ENCODE data around the gene PCCA.

Gene PCCA

DNA sequence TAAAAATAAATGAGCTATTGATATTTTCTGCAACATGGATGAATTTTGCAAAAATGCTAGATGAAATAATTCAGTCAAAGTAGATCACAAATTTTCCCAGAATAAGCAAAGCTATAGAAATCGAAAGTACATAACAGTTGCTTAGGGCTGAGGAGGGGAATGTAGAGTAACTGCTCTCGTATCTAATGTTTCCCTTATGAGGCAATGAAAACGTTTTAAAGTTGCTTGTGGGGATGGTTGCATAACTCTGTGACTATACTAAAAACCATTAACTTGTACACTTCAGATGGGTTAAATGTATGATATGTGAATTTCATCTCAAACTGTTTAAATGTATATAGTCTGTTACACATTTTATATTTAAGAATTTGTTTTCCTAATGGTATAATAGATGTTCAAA lies 268.0 kb downstream of the PCCA start:
- Histone ChIP-seq H3K4me3 (ENCODE audit: low read depth, low read length) (no peak overlapping the region), H3K27me3 (replicated peaks) (no peaks in the 10 kb centered on the region), H3K27ac (no peak overlapping the region), H3K36me3 (replicated peaks) (no peaks in the 10 kb centered on the region)
- TF ChIP-seq, protein P1, sequence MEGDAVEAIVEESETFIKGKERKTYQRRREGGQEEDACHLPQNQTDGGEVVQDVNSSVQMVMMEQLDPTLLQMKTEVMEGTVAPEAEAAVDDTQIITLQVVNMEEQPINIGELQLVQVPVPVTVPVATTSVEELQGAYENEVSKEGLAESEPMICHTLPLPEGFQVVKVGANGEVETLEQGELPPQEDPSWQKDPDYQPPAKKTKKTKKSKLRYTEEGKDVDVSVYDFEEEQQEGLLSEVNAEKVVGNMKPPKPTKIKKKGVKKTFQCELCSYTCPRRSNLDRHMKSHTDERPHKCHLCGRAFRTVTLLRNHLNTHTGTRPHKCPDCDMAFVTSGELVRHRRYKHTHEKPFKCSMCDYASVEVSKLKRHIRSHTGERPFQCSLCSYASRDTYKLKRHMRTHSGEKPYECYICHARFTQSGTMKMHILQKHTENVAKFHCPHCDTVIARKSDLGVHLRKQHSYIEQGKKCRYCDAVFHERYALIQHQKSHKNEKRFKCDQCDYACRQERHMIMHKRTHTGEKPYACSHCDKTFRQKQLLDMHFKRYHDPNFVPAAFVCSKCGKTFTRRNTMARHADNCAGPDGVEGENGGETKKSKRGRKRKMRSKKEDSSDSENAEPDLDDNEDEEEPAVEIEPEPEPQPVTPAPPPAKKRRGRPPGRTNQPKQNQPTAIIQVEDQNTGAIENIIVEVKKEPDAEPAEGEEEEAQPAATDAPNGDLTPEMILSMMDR (IDR thresholded peaks at IDR 0.05; ENCODE audit: low read depth, low read length, missing control alignments), result no peak
- in situ Hi-C loops (cut with HindIII; ENCODE audit: low pct_ligation_motif_present, low sequenced_read_pairs), result no loop called here
- DNase-seq, result no peak

DNA sequence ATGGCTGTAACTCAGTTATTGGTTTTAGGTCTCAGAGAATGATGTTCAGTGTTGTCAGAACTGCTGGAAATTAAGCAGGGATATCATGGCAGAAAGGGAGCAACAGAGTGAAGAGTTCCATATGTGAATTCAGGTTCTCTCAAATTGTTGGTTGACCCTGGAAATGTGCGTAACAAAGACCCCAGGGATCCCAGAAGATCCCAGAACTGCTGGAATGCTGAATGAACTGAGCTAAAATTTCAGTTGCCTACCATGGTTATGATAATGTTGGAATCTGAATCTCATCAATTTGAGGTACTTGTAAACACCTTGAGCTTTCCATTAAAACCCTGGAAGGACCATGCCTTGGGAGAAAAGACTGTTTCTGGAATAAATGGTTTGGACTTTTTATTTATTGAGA lies 268.9 kb downstream of the PCCA start:
- in situ Hi-C loops (cut with HindIII; ENCODE audit: low pct_ligation_motif_present, low sequenced_read_pairs), result no loop called here
- TF ChIP-seq, protein P1 (IDR thresholded peaks at IDR 0.05; ENCODE audit: low read depth, low read length, missing control alignments), result no peak
- Histone ChIP-seq H3K4me3 (ENCODE audit: low read depth, low read length) (no peak overlapping the region), H3K36me3 (replicated peaks) (no peaks in the 10 kb centered on the region), H3K27me3 (replicated peaks) (no peaks in the 10 kb centered on the region), H3K27ac (no peak overlapping the region)
- DNase-seq, result no peak

DNA sequence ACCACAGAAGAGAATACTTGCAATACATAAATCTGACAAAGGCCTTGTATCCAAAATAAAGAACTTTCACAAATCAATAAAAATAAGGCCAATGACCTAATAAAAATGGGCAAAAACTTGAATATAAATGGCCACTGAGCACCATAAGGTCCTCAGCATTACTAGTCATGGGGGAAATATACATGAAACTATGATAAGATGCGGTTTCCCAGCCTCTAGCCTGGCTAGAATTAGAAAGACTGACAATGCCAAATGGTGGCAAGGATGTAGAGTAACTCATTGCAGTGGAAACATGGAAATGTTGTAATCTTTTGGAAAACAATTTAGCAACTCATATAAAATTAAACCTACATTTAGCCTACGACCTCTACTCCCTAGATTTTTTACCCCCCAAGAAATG lies 272.6 kb downstream of the PCCA start:
- H3K27ac ChIP-seq, result peak overlapping the region; percentile 32
- in situ Hi-C loops (cut with HindIII; ENCODE audit: low pct_ligation_motif_present, low sequenced_read_pairs), result no loop called here
- peak; percentile 57 for DNase-seq

DNA sequence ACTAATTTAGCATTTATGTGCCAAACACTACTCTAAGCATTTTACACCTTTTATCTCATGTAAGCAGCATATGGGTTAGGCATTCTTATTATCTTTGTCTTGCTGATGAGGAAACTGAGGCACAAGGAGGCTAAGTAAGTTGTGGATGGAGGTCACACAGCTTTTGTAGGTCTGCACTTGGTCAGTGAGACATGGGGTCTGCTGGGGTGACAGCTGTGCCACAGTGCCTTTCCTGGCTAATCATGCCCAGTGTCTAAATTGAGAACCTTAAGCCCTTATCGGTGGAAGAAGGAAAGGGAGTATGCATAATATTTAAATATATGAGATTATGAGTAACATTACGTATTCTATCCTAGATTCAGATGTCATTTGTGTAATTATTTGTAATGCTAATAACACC lies 273.5 kb downstream of the PCCA start:
- no peak overlapping the region for H3K4me3 ChIP-seq (ENCODE audit: low read depth, low read length)
- H3K27me3 ChIP-seq (replicated peaks), result no peaks in the 10 kb centered on the region
- DNase-seq, result no peak
- no peak overlapping the region for H3K27ac ChIP-seq
- no peaks in the 10 kb centered on the region for H3K36me3 ChIP-seq (replicated peaks)
- TF ChIP-seq, protein P1 (IDR thresholded peaks at IDR 0.05; ENCODE audit: low read depth, low read length, missing control alignments), result no peak
- in situ Hi-C loops (cut with HindIII; ENCODE audit: low pct_ligation_motif_present, low sequenced_read_pairs), result no loop called here

More for the DNA sequence above, 272.6 kb downstream of the PCCA start:
- no peak overlapping the region for H3K4me3 ChIP-seq (ENCODE audit: low read depth, low read length)
- H3K27me3 ChIP-seq (replicated peaks), result no peaks in the 10 kb centered on the region
- no peaks in the 10 kb centered on the region for H3K36me3 ChIP-seq (replicated peaks)
- TF ChIP-seq, protein P1 (IDR thresholded peaks at IDR 0.05; ENCODE audit: low read depth, low read length, missing control alignments), result no peak

DNA sequence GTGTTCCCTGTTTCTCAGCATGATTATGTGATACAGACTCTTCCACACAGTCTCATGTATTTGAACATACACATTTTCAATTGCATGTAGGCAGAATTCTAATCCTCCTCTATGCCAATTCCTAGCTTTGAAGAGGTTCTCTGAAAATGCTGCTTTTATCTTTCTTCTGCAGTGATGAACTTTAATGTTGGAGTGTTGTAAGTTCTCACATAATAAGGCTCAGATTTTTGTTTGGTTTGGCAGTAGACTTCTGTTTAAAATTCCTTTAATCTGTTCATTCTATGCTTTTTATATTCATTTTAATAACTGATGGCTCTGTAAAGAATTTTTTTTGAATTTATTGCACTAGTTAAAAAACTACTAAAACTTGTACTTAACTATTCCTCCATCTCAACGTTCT lies 273.9 kb downstream of the PCCA start:
- TF ChIP-seq, protein P1 (IDR thresholded peaks at IDR 0.05; ENCODE audit: low read depth, low read length, missing control alignments), result no peak
- in situ Hi-C loops (cut with HindIII; ENCODE audit: low pct_ligation_motif_present, low sequenced_read_pairs), result no loop called here
- Histone ChIP-seq H3K27ac (peak overlapping the region; percentile 59), H3K36me3 (replicated peaks) (no peaks in the 10 kb centered on the region), H3K27me3 (replicated peaks) (no peaks in the 10 kb centered on the region), H3K4me3 (ENCODE audit: low read depth, low read length) (no peak overlapping the region)
- DNase-seq, result no peak

DNA sequence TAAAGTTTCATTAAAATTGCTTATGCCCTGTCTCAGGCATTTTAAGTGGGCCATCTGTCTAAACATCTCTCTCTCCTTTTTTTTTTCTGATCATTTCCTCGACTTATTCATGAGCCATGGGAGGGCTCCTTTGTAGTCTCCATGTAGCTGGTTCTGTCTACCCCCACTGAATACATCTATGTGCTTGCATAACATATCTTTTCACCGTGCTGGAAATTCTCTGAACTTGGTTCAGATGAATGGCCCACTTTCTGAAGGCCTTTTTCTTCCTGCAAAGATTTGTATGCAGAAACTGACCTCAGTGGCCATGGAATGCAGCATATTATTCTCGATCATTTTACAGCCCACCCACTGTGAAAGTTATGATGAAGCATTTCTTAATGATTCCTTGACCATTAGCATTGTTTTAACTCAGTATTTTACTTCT lies 274.4 kb downstream of the PCCA start:
- no peak overlapping the region for H3K4me3 ChIP-seq (ENCODE audit: low read depth, low read length)
- H3K27me3 ChIP-seq (replicated peaks), result no peaks in the 10 kb centered on the region
- in situ Hi-C loops (cut with HindIII; ENCODE audit: low pct_ligation_motif_present, low sequenced_read_pairs), result no loop called here
- H3K36me3 ChIP-seq (replicated peaks), result no peaks in the 10 kb centered on the region
- DNase-seq, result peak; percentile 65
- peak overlapping the region; percentile 59 for H3K27ac ChIP-seq
- TF ChIP-seq, protein P1 (IDR thresholded peaks at IDR 0.05; ENCODE audit: low read depth, low read length, missing control alignments), result no peak

Data from brain microvascular endothelial cell (primary cell).